Posterior cingulate gyrus (tissue), 11 donors: Measurements from ENCODE around the gene ST6GALNAC2.
"Not testable (repeated sequence)": the region's sequence is repeated elsewhere in the genome, so short reads cannot be mapped to it uniquely, and the experiment has no call there.

Source experiments
- DNase-seq, 10 donors: peaks; one replicate each; pipeline versions ENCODE4 v3.0.0 to v3.0.0-alpha.2; 2020 to 2021; ENCODE audit warnings: mixed read lengths in 3 of 10
- intact Hi-C: fragments of 100-400 bp; cut with DNase I; formaldehyde crosslinking; loops from one replicate; pipeline ENCODE4 v1.15.1; 2023

The ST6GALNAC2 gene

DNA sequence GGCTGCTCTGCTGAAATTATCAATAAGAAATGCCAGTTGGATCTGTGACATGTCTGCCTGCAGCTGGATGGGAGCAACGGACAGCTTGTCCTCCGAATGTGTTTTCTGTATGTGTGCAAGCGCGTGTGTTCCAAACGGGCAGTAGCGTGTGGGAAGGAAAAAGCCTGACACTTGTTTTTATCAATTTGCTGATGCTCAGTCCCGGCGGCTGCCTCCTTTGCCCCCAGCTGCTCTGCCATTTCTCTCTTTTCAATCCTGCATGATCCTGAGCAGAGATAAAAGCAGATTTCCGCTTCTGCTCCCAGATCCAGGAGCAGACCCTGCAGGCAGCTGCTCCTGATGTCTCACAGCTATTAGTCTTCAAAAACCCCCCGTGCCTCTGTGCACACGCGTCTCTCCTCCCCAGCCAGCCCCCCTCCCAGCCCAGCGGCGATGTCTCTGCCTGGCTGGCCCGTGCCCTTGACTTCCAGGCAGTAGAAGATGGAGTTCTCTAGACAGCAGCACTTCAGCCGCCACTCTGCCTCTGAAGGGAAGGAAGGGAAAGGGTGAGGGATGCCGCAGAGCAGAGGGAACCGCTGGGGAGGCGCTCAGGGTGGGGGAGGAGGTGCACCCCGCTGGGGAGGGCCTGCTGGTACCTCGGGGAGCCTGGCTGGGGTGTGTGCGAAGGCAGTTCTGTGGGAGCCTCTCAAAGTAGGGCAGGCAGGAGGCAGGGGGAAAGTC, 41.7 kb downstream of the ST6GALNAC2 start:
- intact Hi-C loops: no loop called here
- peak; percentile 53 to 95 (median 71) for DNase-seq

DNA sequence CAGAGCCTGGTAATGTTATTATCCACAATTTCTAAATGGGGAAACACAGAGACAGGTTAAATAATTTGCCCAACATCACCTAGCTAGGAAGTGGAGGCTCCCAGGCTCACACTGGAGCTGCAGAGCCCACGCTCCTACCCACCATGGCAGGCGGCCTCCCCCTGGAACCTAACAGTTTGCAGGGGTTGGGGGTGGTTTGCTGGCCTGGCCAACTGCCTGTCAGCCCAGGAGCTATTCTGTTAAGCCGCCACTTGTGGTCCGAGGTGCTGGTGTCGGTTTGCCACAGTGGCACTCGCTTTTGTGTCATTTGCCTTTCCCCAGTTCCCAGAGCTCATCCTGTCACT, 42.2 kb downstream of the ST6GALNAC2 start:
- intact Hi-C loops: no loop called here
- DNase-seq: peak in 1 of 10 donors; percentile 83

DNA sequence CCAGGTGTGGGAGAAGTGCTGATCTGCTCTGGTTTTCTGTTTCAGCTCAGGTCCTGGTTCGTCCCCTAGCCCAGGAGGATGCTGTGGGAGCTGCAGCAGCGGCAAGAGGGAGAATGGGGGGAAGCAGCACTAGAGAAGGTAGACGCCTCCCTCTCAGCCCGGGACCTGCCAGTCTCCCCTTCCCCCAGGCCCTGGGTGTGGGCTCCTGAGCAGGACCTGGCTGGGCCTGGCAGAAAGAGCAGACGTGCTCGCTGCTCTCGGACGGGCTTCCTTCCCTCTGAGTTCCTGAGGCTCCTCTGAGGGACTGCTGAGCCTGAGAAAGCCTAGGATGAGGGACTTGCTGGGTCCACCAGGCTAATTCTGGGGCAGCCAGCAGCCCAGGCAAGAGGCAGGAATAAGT, 42.7 kb downstream of the ST6GALNAC2 start:
- intact Hi-C loops: no loop called here
- DNase-seq: peak in 2 of 10 donors; percentile 65 to 83

DNA sequence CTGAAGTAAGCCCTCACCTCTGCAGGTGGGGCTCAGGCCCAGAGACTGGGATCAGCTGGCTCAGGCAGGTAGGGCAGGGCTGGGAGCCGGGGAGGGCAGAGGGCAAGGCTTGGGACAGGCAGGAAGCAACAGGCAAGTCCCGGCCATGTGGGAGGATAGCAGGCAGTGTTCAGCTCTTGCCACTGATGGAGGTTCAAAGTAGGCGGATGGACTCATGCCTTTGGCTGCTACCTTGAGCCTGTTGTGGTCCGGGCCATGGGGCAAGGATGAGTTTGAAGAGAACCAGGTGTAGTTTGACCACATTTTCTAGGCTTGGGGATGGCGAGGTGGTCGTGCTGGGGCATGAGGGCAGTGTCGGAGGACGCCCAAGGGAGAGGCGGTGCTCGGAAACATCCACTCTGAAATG, 43.1 kb downstream of the ST6GALNAC2 start:
- DNase-seq: peak in 2 of 10 donors; percentile 51 to 52
- intact Hi-C loops: no loop called here

DNA sequence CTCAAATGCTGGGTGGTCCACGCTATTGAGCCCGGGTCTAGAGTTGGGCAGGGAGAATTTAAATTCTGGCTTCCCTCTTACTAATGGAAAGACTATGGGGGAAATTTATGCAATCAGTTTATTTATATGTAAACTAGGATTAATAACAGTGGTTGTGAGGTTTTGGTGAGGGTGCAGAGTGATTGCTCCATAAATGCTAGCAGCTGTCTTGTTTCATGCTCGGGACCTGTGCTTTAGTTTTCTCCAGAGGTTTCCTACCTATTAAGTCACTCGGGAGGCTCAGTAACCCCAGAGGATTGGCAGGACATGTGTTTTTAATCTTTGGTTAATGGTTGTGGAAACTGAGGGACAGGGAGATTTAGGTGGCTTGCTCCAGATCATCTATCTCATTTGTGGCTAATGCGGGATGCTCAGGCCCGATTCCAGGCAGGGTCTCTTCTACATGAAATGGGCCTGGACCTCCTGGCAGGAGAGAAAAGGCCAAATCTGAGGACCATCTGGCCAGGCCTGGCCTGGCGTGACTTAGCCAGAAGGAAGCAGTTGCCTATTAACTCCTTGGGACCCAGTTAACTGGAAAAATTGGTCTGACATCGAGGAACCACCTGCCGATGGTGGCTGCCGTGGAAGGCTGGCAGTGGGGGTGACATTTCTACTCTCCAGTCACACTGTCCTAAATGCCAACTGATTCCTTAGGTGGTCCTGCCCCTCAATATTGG, 43.8 kb downstream of the ST6GALNAC2 start:
- intact Hi-C loops: no loop called here
- DNase-seq: peak in 2 of 10 donors; percentile 9 to 53

DNA sequence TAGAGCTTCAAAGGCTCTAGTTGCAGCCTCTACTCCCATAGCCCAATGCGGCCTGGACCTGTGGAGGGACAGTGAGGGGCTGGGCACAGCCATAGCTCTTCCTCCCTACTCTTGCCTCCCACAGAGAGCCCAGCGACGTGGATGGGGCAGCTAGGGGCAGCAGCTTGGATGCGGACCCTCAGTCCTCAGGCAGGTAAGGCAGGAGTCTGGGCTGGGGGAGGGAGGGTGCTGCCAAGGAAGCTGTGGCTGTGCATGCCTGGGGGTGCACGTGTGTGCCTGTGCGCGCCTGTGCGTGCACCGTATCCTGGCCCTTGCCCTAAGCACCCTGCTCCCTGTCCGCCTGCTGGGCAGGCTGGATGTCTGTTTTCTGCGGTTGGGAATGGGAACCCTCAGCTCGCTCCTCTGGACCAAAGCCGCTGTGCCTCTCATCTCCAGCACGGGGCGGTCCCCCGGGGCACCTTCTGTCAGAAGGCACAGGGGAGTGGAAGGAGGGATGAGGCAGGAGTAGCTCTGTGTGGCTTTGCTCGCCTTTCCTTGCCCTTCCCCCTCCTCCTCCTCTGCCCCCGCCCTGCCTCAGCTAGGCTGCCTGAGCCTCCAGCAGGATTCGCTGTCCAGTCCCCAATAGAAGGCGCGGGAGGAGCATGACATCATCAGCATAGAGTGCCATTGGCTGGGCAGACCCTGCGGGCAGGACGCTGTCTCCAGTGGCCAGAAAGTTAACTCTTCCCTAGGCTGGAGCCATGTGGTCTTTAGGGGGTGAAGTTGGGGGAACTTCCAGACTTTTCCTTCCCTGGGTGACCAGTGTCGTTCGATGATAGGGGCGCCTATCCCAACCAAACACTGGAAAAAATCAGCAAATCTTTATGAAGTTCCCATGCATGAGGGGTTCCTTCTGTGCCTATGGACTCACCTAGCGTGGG, 45.0 kb downstream of the ST6GALNAC2 start:
- peak; percentile 95 to 100 (median 98) for DNase-seq
- intact Hi-C loops: no loop called here

- peak in 3 of 10 donors; percentile 41 to 80 (median 64) for DNase-seq
Observed at GRCh38 chr17:76539631-76540271, 45.9 kb downstream of the ST6GALNAC2 start, which contains the start of gene PRCD. TSS of gene PRCD (plus strand) at chr17:76540044. CDS start at chr17:76540142, 98 bp downstream.

GRCh38 chr17:76538941-76539570, 46.6 kb downstream of the ST6GALNAC2 start:
- intact Hi-C loops: no loop called here
- DNase-seq: peak in 2 of 10 donors; percentile 7 to 46

More at GRCh38 chr17:76539631-76540271, 45.9 kb downstream of the ST6GALNAC2 start, which contains the start of gene PRCD:
- intact Hi-C loops: no loop called here

- intact Hi-C loops: no loop called here
- DNase-seq: peak in 3 of 10 donors; percentile 28 to 86 (median 84)
Observed at GRCh38 chr17:76538281-76538931, 47.3 kb downstream of the ST6GALNAC2 start.

DNA sequence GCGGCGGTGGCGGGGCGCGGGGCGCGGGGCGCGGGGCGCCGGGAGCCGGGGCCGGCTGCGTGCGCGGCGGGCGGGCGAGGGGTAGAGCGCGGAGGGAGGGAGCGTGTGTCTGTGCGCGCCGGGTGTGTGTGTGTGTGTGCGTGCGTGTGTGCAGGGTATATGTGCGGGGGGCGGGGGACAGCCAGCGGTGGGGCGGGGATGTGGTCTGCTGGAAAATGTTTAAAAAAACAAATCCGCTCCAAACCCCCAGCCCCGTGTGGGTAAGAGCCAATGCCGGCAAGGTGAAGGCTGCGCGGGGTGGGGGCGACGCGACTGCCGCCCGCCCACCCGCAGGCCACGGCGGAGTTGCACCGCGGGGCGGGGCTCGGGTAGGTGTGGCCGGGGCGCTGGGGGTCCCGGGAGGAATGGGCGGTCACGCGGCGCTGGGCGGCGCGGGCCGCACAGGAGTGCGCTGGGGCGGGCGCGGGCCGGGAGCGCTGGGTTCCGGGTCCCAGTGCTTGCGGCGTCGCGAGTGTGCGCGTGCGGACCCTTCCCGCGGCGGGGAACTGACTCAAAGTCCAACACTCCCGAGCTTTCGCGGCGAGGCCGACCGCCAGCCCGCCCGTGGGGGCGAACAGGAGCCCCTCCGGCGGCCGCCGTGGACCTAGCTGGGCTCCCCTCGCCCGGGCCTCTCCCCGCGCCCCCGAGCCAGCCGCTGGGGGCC, 47.9 kb downstream of the ST6GALNAC2 start, which contains the start of gene CYGB:
CYGB (minus strand) TSS at position 132 of the 703 bp plus-strand sequence. CDS start 167 bp downstream, outside the sequence.
- intact Hi-C loops: no loop called here
- peak in 3 of 10 donors; percentile 28 to 83 (median 79) for DNase-seq

- intact Hi-C loops: no loop called here
- peak in 3 of 10 donors; percentile 39 to 90 (median 88) for DNase-seq
Observed at GRCh38 chr17:76537288-76537577, 48.4 kb downstream of the ST6GALNAC2 start.

DNA sequence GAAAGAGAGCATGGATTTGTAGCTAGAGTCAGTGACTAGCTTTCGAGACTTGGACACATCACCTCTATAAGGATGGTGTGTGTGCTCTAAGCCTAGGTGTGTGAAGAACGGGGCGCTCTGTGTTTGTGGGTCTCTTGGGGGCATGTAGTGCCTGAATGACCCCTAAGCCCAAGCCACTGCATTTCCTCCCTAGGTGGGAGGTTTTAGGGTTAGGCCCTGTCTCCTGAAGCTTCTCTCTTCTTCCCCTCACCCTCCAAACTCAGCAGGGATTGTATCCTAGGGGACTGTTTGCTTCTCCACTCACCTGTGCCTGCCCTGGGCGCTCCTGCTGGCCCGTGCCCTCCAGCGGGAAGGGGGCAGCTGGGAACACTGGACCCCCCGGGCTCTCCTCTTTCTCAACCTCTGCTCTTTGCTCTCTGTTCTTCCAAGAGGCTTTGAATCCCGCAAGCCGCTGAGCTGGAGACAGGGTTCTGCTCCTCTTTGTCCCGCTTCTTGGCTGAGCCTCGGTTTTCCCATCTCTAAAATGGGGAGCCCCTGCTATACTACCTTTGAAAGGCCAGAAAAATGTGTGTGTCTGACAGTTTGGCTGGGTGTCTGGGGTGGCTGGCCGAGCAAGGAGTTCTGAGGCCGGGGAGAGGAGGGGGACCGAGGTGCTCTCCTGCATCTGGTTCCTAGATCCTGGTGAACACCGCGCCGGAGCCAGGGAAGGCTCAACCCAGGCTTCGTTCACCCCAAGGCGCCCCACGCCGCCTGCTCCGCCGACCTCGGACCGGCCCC, 49.0 kb downstream of the ST6GALNAC2 start:
- intact Hi-C loops: no loop called here
- peak in 3 of 10 donors; percentile 7 to 83 (median 56) for DNase-seq

GRCh38 chr17:76535788-76536510, 49.7 kb downstream of the ST6GALNAC2 start:
- intact Hi-C loops: no loop called here

DNA sequence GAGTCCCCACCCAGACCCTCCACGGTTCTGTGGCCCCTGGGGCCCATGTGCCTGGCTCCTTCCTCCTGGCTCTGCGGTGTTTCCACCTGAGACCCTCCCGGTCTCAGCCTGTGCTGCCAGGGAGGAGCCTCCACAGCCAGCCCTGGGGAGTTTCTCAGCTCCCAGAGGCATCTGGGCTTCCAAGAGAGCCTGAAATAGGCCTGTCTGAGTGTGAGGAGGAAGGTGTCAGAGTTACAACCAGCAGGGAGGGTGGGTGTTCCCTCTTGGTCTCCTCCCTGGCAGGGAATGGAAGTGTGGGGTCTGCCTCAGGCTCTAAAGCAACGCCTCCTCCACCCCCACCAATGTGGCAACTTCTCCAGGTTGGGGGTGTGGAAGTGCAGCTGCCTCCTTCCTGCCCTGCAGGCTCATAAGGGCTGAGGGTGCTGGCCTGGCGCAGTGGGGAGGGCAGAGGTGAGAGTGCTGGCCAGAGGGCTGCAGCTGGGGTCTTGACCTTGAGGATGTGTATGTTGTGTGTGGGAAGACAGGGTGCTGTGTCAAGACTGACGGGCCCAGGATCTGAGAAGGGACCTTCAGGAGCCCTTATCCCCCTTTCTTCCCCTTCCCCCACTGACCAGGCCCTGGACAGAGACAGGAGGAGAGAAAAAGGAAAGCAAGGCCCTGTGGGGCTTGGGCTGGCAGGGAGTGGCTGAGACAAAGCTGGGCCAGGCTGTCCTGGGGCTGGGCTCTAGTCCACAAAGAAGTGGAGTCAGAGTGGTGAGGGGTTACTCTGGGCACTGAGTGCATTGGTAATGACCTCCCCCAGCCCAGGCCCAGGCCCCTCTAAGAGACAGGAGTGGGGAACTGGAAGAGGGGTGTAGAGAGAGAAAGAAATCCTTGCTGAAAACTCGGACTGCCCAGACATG, 50.6 kb downstream of the ST6GALNAC2 start:
- intact Hi-C loops: no loop called here
- DNase-seq: peak in 3 of 10 donors; percentile 84 to 92 (median 87)

More at GRCh38 chr17:76535788-76536510, 49.7 kb downstream of the ST6GALNAC2 start:
- DNase-seq: peak in 3 of 10 donors; percentile 16 to 75 (median 62)

DNA sequence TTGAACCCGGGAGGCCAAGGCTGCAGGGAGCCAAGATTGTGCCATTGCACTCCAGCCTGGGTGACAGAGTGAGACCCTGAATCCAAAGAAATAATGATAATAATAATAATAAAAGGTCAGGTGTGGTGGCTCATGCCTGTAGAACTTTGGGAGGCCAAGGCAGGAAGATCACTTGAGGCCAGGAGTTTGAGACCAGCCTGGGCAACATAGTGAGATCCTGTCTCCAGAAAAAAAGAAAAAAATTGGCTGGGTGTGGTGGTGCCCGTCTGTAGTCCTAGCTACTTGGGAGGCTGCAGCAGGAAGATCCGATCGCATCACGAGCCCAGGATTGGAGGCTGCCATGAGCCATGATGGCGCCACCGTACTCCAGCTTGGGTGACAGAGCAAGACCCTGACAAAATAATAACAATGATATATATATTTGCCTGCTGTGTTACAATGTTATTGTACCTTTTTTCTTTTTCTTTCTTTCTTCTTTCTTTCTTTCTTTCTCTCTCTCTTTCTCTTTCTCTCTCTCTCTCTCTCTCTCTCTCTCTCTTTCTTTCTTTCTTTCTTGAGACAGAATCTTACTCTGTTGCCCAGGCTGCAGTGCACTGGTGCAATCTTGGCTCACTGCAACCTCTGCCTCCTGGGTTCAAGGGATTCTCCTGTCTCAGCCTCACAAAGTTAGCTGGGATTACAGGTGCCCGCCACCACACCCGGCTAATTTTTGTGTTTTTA, 51.9 kb downstream of the ST6GALNAC2 start:
- intact Hi-C loops: not testable (repeated sequence)
- peak in 1 of 10 donors; percentile 66 for DNase-seq
